ENCODE results near the gene ARGLU1. TPM values are rescaled to one million over a fixed set of nuclear protein-coding genes. Genes with fewer than 3 reads are reported as not detected.

Gene ARGLU1
- polyA plus RNA-seq, 4 donors = 43.8 to 164 (median 56.0) TPM

GRCh38 chr13:106522898-106523525, 44.9 kb downstream of the ARGLU1 start:
- Histone ChIP-seq H3K27ac (ENCODE audit: low read depth in 1 of 3, low read length in 2 of 3) (peak overlapping the region in 1 of 3 donors; percentile 0), H3K27me3 (ENCODE audit: control insufficient read depth in 3 of 3, insufficient read depth in 3 of 3, low read length in 3 of 3) (no peaks in the 10 kb centered on the region), H3K36me3 (ENCODE audit: control insufficient read depth in 3 of 3, insufficient read depth in 2 of 3, low read depth in 1 of 3, low read length in 3 of 3) (peaks cover 0 to 3% (median 1%) of the 10 kb centered on the region in 3 donors), H3K9me3 (ENCODE audit: control insufficient read depth in 2 of 2, insufficient read depth in 1 of 2, low read depth in 1 of 2, low read length in 1 of 2) (no peaks in the 10 kb centered on the region), H3K4me3 (ENCODE audit: low read depth in 1 of 3, low read length in 3 of 3) (no peak overlapping the region), H3K4me1 (ENCODE audit: control insufficient read depth in 3 of 3, insufficient read depth in 2 of 3, low read depth in 1 of 3, low read length in 2 of 3) (peaks cover 0 to 32% (median 0%) of the 10 kb centered on the region in 3 donors)
- no peak for FAIRE-seq
- DNase-seq = peak in 1 of 2 donors; percentile 38
- 72 to 73% (median 73%) methylated on average over 7 of the region's 7 CpGs for WGBS, 3 donors

DNA sequence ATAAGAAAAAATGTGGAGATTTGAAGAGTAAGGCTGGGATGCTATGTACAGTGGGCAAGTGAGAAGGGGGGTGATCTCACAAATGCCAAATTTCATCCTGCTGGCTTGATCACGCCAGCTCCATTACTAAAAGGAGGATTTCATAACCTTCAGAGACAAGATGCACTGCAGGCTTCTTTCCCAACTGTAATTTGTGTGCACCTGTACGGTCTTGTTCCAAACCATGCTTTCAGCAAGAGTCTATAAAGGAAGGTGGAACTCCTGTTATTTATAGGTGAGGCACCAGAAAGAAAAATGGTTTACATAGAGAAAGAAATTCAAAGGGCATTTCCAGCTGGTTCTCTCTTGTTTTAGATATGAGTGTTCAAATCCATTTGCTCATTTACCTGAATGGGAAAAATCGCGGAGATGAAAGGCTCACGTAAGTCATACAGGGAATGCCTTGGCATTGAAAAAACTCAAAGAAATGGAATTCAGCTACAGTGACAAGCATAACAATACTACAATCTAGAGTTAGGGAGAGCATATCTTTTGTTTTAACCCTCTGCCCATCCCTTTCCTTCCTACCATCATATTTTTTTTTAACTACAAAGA, 45.7 kb downstream of the ARGLU1 start:
- no peak for FAIRE-seq

DNA sequence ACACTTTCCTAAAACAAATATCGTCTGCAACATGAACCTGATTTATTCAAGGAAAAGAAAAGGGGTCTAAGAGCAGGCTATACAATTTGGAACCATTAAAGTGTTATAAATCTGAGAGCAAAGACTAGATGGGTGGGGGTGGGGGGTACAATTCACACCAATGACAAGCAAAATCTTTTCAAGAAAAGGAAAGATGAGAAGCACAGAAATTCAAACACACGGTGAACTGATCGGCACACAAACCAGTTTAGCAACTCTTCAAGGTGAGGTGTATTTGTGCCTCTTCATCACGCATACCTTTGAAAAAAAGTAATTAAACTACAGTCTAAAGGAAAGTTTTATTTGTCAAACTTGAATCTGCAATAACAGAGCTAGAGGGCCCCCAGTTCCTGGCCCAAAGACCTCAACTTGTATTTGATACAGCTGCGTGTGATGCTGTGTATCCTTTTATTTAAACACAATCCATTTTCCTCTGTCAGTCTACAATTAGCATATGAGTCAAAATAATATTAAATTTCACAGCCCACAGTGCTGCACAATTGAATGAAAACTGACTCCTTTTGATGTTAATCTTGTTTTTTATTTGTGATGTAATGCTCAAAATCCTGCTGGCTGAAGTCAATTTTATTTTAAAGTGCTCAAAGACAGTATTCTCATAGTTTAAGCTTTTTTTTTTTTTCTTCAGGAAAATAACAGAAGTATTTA, 46.7 kb downstream of the ARGLU1 start:
- no peak overlapping the region for H3K27ac ChIP-seq (ENCODE audit: low read depth in 1 of 3, low read length in 2 of 3)
- WGBS, 3 donors = 27 to 52% (median 51%) methylated on average over 5 of the region's 5 CpGs
- DNase-seq = peak in 1 of 2 donors; percentile 37
- no peaks in the 10 kb centered on the region for H3K27me3 ChIP-seq (ENCODE audit: control insufficient read depth in 3 of 3, insufficient read depth in 3 of 3, low read length in 3 of 3)
- peaks cover 0 to 26% (median 0%) of the 10 kb centered on the region in 3 donors for H3K4me1 ChIP-seq (ENCODE audit: control insufficient read depth in 3 of 3, insufficient read depth in 2 of 3, low read depth in 1 of 3, low read length in 2 of 3)
- no peak overlapping the region for H3K4me3 ChIP-seq (ENCODE audit: low read depth in 1 of 3, low read length in 3 of 3)
- H3K36me3 ChIP-seq (ENCODE audit: control insufficient read depth in 3 of 3, insufficient read depth in 2 of 3, low read depth in 1 of 3, low read length in 3 of 3) = peaks cover 0 to 6% (median 1%) of the 10 kb centered on the region in 3 donors
- FAIRE-seq = no peak
- no peaks in the 10 kb centered on the region for H3K9me3 ChIP-seq (ENCODE audit: control insufficient read depth in 2 of 2, insufficient read depth in 1 of 2, low read depth in 1 of 2, low read length in 1 of 2)

More for the DNA sequence above, 45.7 kb downstream of the ARGLU1 start:
- H3K36me3 ChIP-seq (ENCODE audit: control insufficient read depth in 3 of 3, insufficient read depth in 2 of 3, low read depth in 1 of 3, low read length in 3 of 3) = peaks cover 0 to 6% (median 1%) of the 10 kb centered on the region in 3 donors
- H3K4me1 ChIP-seq (ENCODE audit: control insufficient read depth in 3 of 3, insufficient read depth in 2 of 3, low read depth in 1 of 3, low read length in 2 of 3) = peaks cover 0 to 26% (median 0%) of the 10 kb centered on the region in 3 donors
- no peaks in the 10 kb centered on the region for H3K9me3 ChIP-seq (ENCODE audit: control insufficient read depth in 2 of 2, insufficient read depth in 1 of 2, low read depth in 1 of 2, low read length in 1 of 2)
- 82 to 90% (median 88%) methylated on average over 5 of the region's 5 CpGs for WGBS, 3 donors
- H3K4me3 ChIP-seq (ENCODE audit: low read depth in 1 of 3, low read length in 3 of 3) = no peak overlapping the region
- H3K27me3 ChIP-seq (ENCODE audit: control insufficient read depth in 3 of 3, insufficient read depth in 3 of 3, low read length in 3 of 3) = no peaks in the 10 kb centered on the region
- H3K27ac ChIP-seq (ENCODE audit: low read depth in 1 of 3, low read length in 2 of 3) = no peak overlapping the region
- peak in 1 of 2 donors; percentile 18 for DNase-seq

GRCh38 chr13:106520251-106521054, 47.5 kb downstream of the ARGLU1 start:
- no peaks in the 10 kb centered on the region for H3K27me3 ChIP-seq (ENCODE audit: control insufficient read depth in 3 of 3, insufficient read depth in 3 of 3, low read length in 3 of 3)
- no peak overlapping the region for H3K27ac ChIP-seq (ENCODE audit: low read depth in 1 of 3, low read length in 2 of 3)
- DNase-seq = peak in 1 of 2 donors; percentile 56
- H3K4me1 ChIP-seq (ENCODE audit: control insufficient read depth in 3 of 3, insufficient read depth in 2 of 3, low read depth in 1 of 3, low read length in 2 of 3) = peaks cover 0 to 25% (median 0%) of the 10 kb centered on the region in 3 donors
- peaks cover 0 to 3% (median 0%) of the 10 kb centered on the region in 3 donors for H3K36me3 ChIP-seq (ENCODE audit: control insufficient read depth in 3 of 3, insufficient read depth in 2 of 3, low read depth in 1 of 3, low read length in 3 of 3)
- no peak for FAIRE-seq
- no peaks in the 10 kb centered on the region for H3K9me3 ChIP-seq (ENCODE audit: control insufficient read depth in 2 of 2, insufficient read depth in 1 of 2, low read depth in 1 of 2, low read length in 1 of 2)
- H3K4me3 ChIP-seq (ENCODE audit: low read depth in 1 of 3, low read length in 3 of 3) = no peak overlapping the region
- WGBS, 3 donors = 67 to 71% (median 68%) methylated on average over 12 of the region's 12 CpGs

GRCh38 chr13:106518512-106518911, 49.4 kb downstream of the ARGLU1 start:
- H3K27ac ChIP-seq (ENCODE audit: low read depth in 1 of 3, low read length in 2 of 3) = no peak overlapping the region
- DNase-seq (peak in 1 of 2 donors; percentile 23), FAIRE-seq (no peak)
- no peaks in the 10 kb centered on the region for H3K27me3 ChIP-seq (ENCODE audit: control insufficient read depth in 3 of 3, insufficient read depth in 3 of 3, low read length in 3 of 3)
- no peaks in the 10 kb centered on the region for H3K9me3 ChIP-seq (ENCODE audit: control insufficient read depth in 2 of 2, insufficient read depth in 1 of 2, low read depth in 1 of 2, low read length in 1 of 2)
- WGBS, 3 donors = 82 to 86% (median 85%) methylated on average over 11 of the region's 11 CpGs
- H3K36me3 ChIP-seq (ENCODE audit: control insufficient read depth in 3 of 3, insufficient read depth in 2 of 3, low read depth in 1 of 3, low read length in 3 of 3) = peaks cover 0 to 3% (median 0%) of the 10 kb centered on the region in 3 donors
- H3K4me1 ChIP-seq (ENCODE audit: control insufficient read depth in 3 of 3, insufficient read depth in 2 of 3, low read depth in 1 of 3, low read length in 2 of 3) = peaks cover 0 to 25% (median 0%) of the 10 kb centered on the region in 3 donors
- H3K4me3 ChIP-seq (ENCODE audit: low read depth in 1 of 3, low read length in 3 of 3) = no peak overlapping the region

GRCh38 chr13:106517109-106517847, 50.7 kb downstream of the ARGLU1 start:
- peaks cover 0 to 3% (median 0%) of the 10 kb centered on the region in 3 donors for H3K36me3 ChIP-seq (ENCODE audit: control insufficient read depth in 3 of 3, insufficient read depth in 2 of 3, low read depth in 1 of 3, low read length in 3 of 3)
- no peak overlapping the region for H3K4me3 ChIP-seq (ENCODE audit: low read depth in 1 of 3, low read length in 3 of 3)
- no peak for FAIRE-seq
- WGBS, 3 donors = 89 to 99% (median 90%) methylated on average over 4 of the region's 4 CpGs
- no peak overlapping the region for H3K27ac ChIP-seq (ENCODE audit: low read depth in 1 of 3, low read length in 2 of 3)
- H3K9me3 ChIP-seq (ENCODE audit: control insufficient read depth in 2 of 2, insufficient read depth in 1 of 2, low read depth in 1 of 2, low read length in 1 of 2) = no peaks in the 10 kb centered on the region
- H3K4me1 ChIP-seq (ENCODE audit: control insufficient read depth in 3 of 3, insufficient read depth in 2 of 3, low read depth in 1 of 3, low read length in 2 of 3) = peaks cover 0 to 22% (median 0%) of the 10 kb centered on the region in 3 donors
- no peaks in the 10 kb centered on the region for H3K27me3 ChIP-seq (ENCODE audit: control insufficient read depth in 3 of 3, insufficient read depth in 3 of 3, low read length in 3 of 3)
- no peak for DNase-seq

- FAIRE-seq (no peak), DNase-seq (no peak)
- peaks cover 0 to 8% (median 0%) of the 10 kb centered on the region in 3 donors for H3K36me3 ChIP-seq (ENCODE audit: control insufficient read depth in 3 of 3, insufficient read depth in 2 of 3, low read depth in 1 of 3, low read length in 3 of 3)
- no peak overlapping the region for H3K4me3 ChIP-seq (ENCODE audit: low read depth in 1 of 3, low read length in 3 of 3)
- H3K4me1 ChIP-seq (ENCODE audit: control insufficient read depth in 3 of 3, insufficient read depth in 2 of 3, low read depth in 1 of 3, low read length in 2 of 3) = peaks cover 0 to 17% (median 0%) of the 10 kb centered on the region in 3 donors
- no peak overlapping the region for H3K27ac ChIP-seq (ENCODE audit: low read depth in 1 of 3, low read length in 2 of 3)
- WGBS, 3 donors = 85 to 91% (median 85%) methylated on average over 5 of the region's 5 CpGs
- H3K9me3 ChIP-seq (ENCODE audit: control insufficient read depth in 2 of 2, insufficient read depth in 1 of 2, low read depth in 1 of 2, low read length in 1 of 2) = no peaks in the 10 kb centered on the region
- H3K27me3 ChIP-seq (ENCODE audit: control insufficient read depth in 3 of 3, insufficient read depth in 3 of 3, low read length in 3 of 3) = no peaks in the 10 kb centered on the region
Observed at GRCh38 chr13:106515635-106516254, 52.2 kb downstream of the ARGLU1 start.

All from small intestine (tissue), 7 donors.